GM23338 (cell line): Measurements from ENCODE around the gene DNAH17. TPM values are rescaled to one million over a fixed set of nuclear protein-coding genes. Genes with fewer than 3 reads are reported as not detected.

ENCODE experiments used
- ATAC-seq: fragments of 200-7000 bp; cut with Tn5 transposase; 3 replicates; pipeline ENCODE4 v1.9.1; 2020
- DNase-seq: peaks from one replicate; pipeline ENCODE4 v3.0.0-alpha.2; 2015; ENCODE audit warnings: low spot score
- H2AFZ ChIP-seq: fragments of 200-600 bp; sonication (generic); 2 replicates; pipeline ENCODE4 v1.8.0; 2016; ENCODE audit warnings: antibody characterized with exemption, mild to moderate bottlenecking, moderate library complexity
- H3F3A ChIP-seq: fragments of 200-600 bp; sonication (generic); replicated peaks from 2 replicates; pipeline ENCODE4 v1.8.0; 2017; ENCODE audit warnings: antibody characterized with exemption, mixed run types, low read depth
- H3K27ac ChIP-seq: fragments of 200-600 bp; sonication (generic); 2 replicates; pipeline ENCODE4 v1.6.1; 2016; ENCODE audit warnings: low read depth
- H3K27me3 ChIP-seq: fragments of 200-600 bp; sonication (generic); 2 replicates; pipeline ENCODE4 v1.8.0; 2016; ENCODE audit warnings: mild to moderate bottlenecking, mixed run types, moderate library complexity; ENCODE audit not compliant: insufficient read depth
- H3K36me3 ChIP-seq: fragments of 200-600 bp; sonication (generic); 2 replicates; pipeline ENCODE4 v1.8.0; 2016; ENCODE audit warnings: mild to moderate bottlenecking; ENCODE audit not compliant: insufficient read depth
- H3K4me1 ChIP-seq: fragments of 200-600 bp; sonication (generic); 2 replicates; pipeline ENCODE4 v1.8.0; 2016; ENCODE audit warnings: mild to moderate bottlenecking, moderate library complexity; ENCODE audit not compliant: insufficient read depth
- H3K4me2 ChIP-seq: fragments of 200-600 bp; sonication (generic); 2 replicates; pipeline ENCODE4 v1.7.1; 2017; ENCODE audit warnings: mixed run types
- H3K4me3 ChIP-seq: fragments of 200-600 bp; sonication (generic); 2 replicates; pipeline ENCODE4 v1.6.1; 2016; ENCODE audit warnings: mixed run types
- H3K79me2 ChIP-seq: fragments of 200-600 bp; sonication (generic); replicated peaks from 2 replicates; pipeline ENCODE4 v1.8.0; 2017; ENCODE audit warnings: mild to moderate bottlenecking; ENCODE audit not compliant: insufficient read depth
- H3K9me2 ChIP-seq: fragments of 200-600 bp; sonication (generic); 2 replicates; pipeline ENCODE4 v1.8.0; 2017; ENCODE audit not compliant: insufficient read depth
- H4K20me1 ChIP-seq: fragments of 200-600 bp; sonication (generic); replicated peaks from 2 replicates; pipeline ENCODE4 v1.8.0; 2017; ENCODE audit warnings: mild to moderate bottlenecking; ENCODE audit not compliant: insufficient read depth
- H3K27ac Mint-ChIP-seq: 2 replicates; pipeline ENCODE4 v1.8.0; 2020; ENCODE audit warnings: inconsistent platforms, mild to moderate bottlenecking, moderate library complexity, mixed read lengths
- H3K27me3 Mint-ChIP-seq: 3 replicates; pipeline ENCODE4 v1.8.0; 2022; ENCODE audit warnings: low read depth, mild to moderate bottlenecking, moderate library complexity, mixed read lengths, inconsistent platforms; ENCODE audit not compliant: insufficient read depth, poor library complexity
- H3K36me3 Mint-ChIP-seq: 3 replicates; pipeline ENCODE4 v1.8.0; 2021; ENCODE audit warnings: low read depth, mild to moderate bottlenecking, inconsistent platforms, moderate library complexity, mixed read lengths
- H3K4me1 Mint-ChIP-seq: 3 replicates; pipeline ENCODE4 v1.8.0; 2020; ENCODE audit warnings: mild to moderate bottlenecking, inconsistent platforms, mixed read lengths
- H3K4me3 Mint-ChIP-seq: 3 replicates; pipeline ENCODE4 v1.8.0; 2021; ENCODE audit warnings: moderate library complexity, mild to moderate bottlenecking, inconsistent platforms, mixed read lengths
- H3K9me3 Mint-ChIP-seq: 3 replicates; pipeline ENCODE4 v1.8.0; 2020; ENCODE audit warnings: moderate library complexity, mild to moderate bottlenecking, inconsistent platforms, mixed read lengths
- CREB1 ChIP-seq: fragments of 250-450 bp; sonication (Bioruptor Pico); IDR thresholded peaks from 2 replicates; pipeline ENCODE4 v1.5.0; 2020; ENCODE audit warnings: low read depth, mild to moderate bottlenecking, moderate library complexity
- CTCF ChIP-seq, 2 experiments: fragments of 200-600 bp in 1 of 2; sonication (generic) in 1 of 2; conservative IDR thresholded peaks; 2 replicates each; pipeline versions ENCODE4 v1.5.1 to v1.6.1; 2016 to 2017; ENCODE audit warnings: antibody characterized with exemption in 2 of 2, low read depth in 2 of 2, mild to moderate bottlenecking in 2 of 2, moderate library complexity in 1 of 2
- ETS1 ChIP-seq: IDR thresholded peaks from 2 replicates; pipeline ENCODE4 v1.6.1; 2016; ENCODE audit warnings: antibody characterized with exemption
- EZH2 ChIP-seq: fragments of 200-600 bp; sonication (generic); IDR thresholded peaks from one replicate; pipeline ENCODE4 v1.8.0; 2017; ENCODE audit warnings: antibody characterized with exemption, mild to moderate bottlenecking, low read depth; ENCODE audit not compliant: unreplicated experiment
- EZH2phosphoT487 ChIP-seq: fragments of 200-600 bp; sonication (generic); IDR thresholded peaks from one replicate; pipeline ENCODE4 v1.8.1; 2018; ENCODE audit warnings: antibody characterized with exemption; ENCODE audit not compliant: unreplicated experiment
- JUNB ChIP-seq: IDR thresholded peaks from one replicate; pipeline ENCODE4 v1.6.1; 2016; ENCODE audit warnings: antibody characterized with exemption; ENCODE audit not compliant: unreplicated experiment
- NANOG ChIP-seq: IDR thresholded peaks from 2 replicates; pipeline ENCODE4 v1.6.1; 2016; ENCODE audit warnings: antibody characterized with exemption, borderline replicate concordance
- POLR2AphosphoS5 ChIP-seq: IDR thresholded peaks from 2 replicates; pipeline ENCODE4 v1.6.1; 2016; ENCODE audit warnings: antibody characterized with exemption, low read depth
- REST ChIP-seq: IDR thresholded peaks from one replicate; pipeline ENCODE4 v1.6.1; 2018; ENCODE audit warnings: antibody characterized with exemption; ENCODE audit not compliant: unreplicated experiment
- STAT1 ChIP-seq: IDR thresholded peaks from one replicate; pipeline ENCODE4 v1.6.1; 2016; ENCODE audit warnings: antibody characterized with exemption; ENCODE audit not compliant: unreplicated experiment
- ZNF114 ChIP-seq: fragments of 250-450 bp; sonication (Bioruptor Pico); IDR thresholded peaks from 2 replicates; pipeline ENCODE4 v1.5.0; 2020; ENCODE audit warnings: mild to moderate bottlenecking, moderate library complexity
- ZNF331 ChIP-seq: fragments of 250-450 bp; sonication (Bioruptor Pico); IDR thresholded peaks from 2 replicates; pipeline ENCODE4 v1.5.0; 2020; ENCODE audit warnings: low read depth, mild to moderate bottlenecking, moderate library complexity
- ZNF462 ChIP-seq: fragments of 250-450 bp; sonication (Bioruptor Pico); IDR thresholded peaks from 2 replicates; pipeline ENCODE4 v1.5.0; 2020; ENCODE audit warnings: mild to moderate bottlenecking, moderate library complexity
- polyA plus RNA-seq: library from polyadenylated mRNA; unstranded; fragments of >200 nt; fragmentation: Nextera tagmentation; extraction: Ambion mirVana; gene quantifications from 2 replicates; pipeline ENCODE4 v1.2.1, GENCODE V29; 2016
- total RNA-seq: library from RNA; depleted of rRNA; stranded (reverse); fragments of >200 nt; shearing (Covaris generic); gene quantifications from 2 replicates; pipeline ENCODE4 v1.2.3, GENCODE V29; 2014

The DNAH17 gene
- total and polyA plus RNA-seq, 2 experiments from 2014 or later = 0.59 to 2.0 TPM

GRCh38 chr17:78444392-78444791 is 132.8 kb downstream of the DNAH17 start:
- ATAC-seq (no peak), DNase-seq (no peak)
- Mint-ChIP-seq H3K4me1 (no peaks in the 10 kb centered on the region; the same call in 2 of the 3 replicates), H3K27ac (no peak overlapping the region), H3K36me3 (no peaks in the 10 kb centered on the region), H3K9me3 (peaks cover 5% of the 10 kb centered on the region; the same call in 2 of the 3 replicates), H3K27me3 (peaks cover 13% of the 10 kb centered on the region), H3K4me3 (no peak overlapping the region)
- Histone ChIP-seq H3K79me2 (no peaks in the 10 kb centered on the region), H3K36me3 (no peaks in the 10 kb centered on the region), H3K27me3 (no peaks in the 10 kb centered on the region), H3F3A (no peaks in the 10 kb centered on the region), H3K4me2 (no peak overlapping the region), H4K20me1 (no peaks in the 10 kb centered on the region), H3K9me2 (no peaks in the 10 kb centered on the region), H3K4me3 (no peak overlapping the region), H3K4me1 (no peaks in the 10 kb centered on the region), H3K27ac (no peak overlapping the region), H2AFZ (no peak overlapping the region)
- TF ChIP-seq REST (no peak), JUNB (no peak), ZNF462 (CRISPR knock-in tag) (no peak), CREB1 (CRISPR knock-in tag) (no peak), CTCF (conservative IDR thresholded peaks at IDR 0.05; ENCODE audit: low read depth in 2 of 2) (no peak), NANOG (no peak), EZH2 (no peak), EZH2phosphoT487 (no peak), STAT1 (no peak), ZNF114 (CRISPR knock-in tag) (no peak), ETS1 (no peak), POLR2AphosphoS5 (no peak), ZNF331 (CRISPR knock-in tag) (no peak)
